NCI-H187 (cell line): ENCODE results near the gene TMEM229B.

Source experiments
- DNase-seq, 2 experiments: peaks; one replicate each; lab custom pipeline; 2025; lab: John Stamatoyannopoulos, UW

Gene TMEM229B

DNA sequence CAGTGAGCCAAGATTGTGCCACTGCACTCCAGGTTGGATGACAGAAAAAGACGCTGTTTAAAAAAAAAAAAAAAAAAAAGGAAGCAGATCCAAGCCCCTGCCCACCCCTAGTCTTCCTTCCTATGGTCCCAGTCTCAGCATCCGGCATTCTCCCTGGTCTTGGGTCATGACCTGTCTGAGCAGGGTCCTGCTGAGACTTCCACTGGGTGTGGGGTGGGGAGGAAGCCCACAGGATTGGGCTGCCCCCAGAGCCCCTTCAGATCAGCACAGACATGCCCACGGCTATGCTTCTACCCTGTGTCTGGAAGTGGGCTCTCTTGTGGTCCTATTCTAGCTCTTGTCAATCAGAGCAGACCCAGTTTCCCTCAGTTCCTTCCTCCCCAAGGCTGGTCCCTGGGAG is 64.0 kb downstream of the TMEM229B start:
- no peak for DNase-seq

DNA sequence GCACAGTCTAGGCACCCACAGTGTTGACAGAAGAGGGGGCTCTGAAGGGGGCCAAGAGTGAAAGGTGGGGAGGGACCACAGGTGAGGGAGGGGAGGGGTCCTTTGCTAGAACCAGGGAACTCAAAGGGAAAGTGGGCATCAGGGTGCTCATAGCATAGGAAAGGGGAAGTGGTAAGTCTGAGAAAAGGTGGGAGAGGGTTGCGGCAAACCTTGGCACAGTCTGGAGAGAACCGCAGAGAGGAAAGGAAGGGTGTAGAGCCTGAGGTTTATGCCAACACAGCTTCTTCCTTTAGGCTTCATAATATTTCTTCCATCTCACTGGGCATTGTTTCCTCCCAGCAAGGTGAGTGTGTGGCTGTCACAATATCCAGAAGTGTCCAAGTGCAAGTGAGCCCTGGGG is 65.1 kb downstream of the TMEM229B start:
- DNase-seq: no peak

DNA sequence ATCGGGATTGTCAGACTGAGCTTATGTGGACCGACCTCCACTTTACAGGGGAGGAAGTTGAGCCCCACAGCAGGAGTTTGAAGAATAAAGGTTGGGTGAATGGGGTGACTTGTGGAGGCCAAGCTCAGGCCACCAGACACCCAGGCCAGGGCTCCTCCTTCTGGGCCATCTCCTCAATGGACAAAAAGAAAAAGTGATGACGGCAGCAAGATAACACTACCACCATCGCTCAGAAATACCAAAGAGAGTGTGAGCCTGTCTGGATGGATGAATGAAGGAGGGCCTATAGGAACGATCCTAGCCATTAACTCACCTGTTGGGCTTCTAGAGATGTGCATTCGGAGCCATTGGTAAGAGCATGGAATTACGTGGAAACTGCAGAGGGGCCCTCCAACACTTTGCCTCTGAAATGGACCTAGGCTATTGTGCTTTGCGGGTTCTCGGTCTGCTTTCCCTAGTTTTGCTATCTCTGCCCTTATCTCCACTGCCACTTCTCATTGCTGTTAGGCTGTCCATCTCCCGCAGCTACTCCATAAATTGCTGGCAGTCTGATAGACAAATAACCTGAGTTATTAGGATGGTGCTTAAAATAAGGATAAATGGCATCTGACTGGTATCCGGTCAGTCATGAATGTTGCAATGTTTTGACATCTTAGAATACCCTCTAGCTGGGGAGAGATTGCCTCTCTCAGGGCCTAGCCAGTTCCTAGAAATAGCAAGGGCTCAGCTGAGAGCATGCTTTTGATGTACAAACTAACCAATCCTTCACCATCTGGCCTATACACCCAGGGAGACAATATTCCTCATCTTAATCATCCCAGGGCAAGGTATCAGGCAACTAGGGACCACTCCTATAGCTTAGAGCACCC is 66.9 kb downstream of the TMEM229B start:
- no peak for DNase-seq
